ENCODE results near the gene DEFB132. TPM values are rescaled to one million over a fixed set of nuclear protein-coding genes. Genes with fewer than 3 reads are reported as not detected.
"Not testable (repeated sequence)": the region's sequence is repeated elsewhere in the genome, so short reads cannot be mapped to it uniquely, and the experiment has no call there.

The DEFB132 gene
- total and polyA plus RNA-seq, 9 of the 15 experiments (the other 6 are each of a cell fraction or from before 2014, with no cell fraction given), result not detected

GRCh38 chr20:225879-226278, 31.6 kb upstream of the DEFB132 start:
- WGBS (ENCODE audit: insufficient coverage, low coverage, missing lambda C conversion rate), result 0% methylated on average over 3 of the region's 3 CpGs
- H3K79me2 ChIP-seq (ENCODE audit: control insufficient read depth, insufficient read depth, low read length); BruUV-seq (replicated peaks); H3K9me3 ChIP-seq (replicated peaks; ENCODE audit: control insufficient read depth, insufficient read depth, low read depth, low read length); H3K27ac ChIP-seq (ENCODE audit: extremely low read depth, low read depth, low read length); ATAC-seq; DNase-seq (ENCODE audit: extremely low read depth in 1 of 4, low spot score in 3 of 4); H3K4me1 ChIP-seq (replicated peaks in 1 of 2; ENCODE audit: control insufficient read depth in 2 of 2, insufficient read depth in 2 of 2, low read length in 2 of 2); intact Hi-C loops (cut with micrococcal nuclease); H3K27me3 ChIP-seq (ENCODE audit: control insufficient read depth in 2 of 2, insufficient read depth in 2 of 2, low read length in 2 of 2); CTCF ChIA-PET (ENCODE audit: low intra/inter-chr PET ratio); H3K4me3 ChIP-seq; H3K4me2 ChIP-seq (ENCODE audit: insufficient read depth, low read length); FAIRE-seq; H2AFZ ChIP-seq (ENCODE audit: low read depth, low read length); H4K20me1 ChIP-seq (replicated peaks; ENCODE audit: control insufficient read depth, insufficient read depth, low read length); H3K9ac ChIP-seq (ENCODE audit: insufficient read depth in 1 of 2, low read depth in 2 of 2, low read length in 2 of 2); in situ Hi-C loops (cut with MboI); H3K9me1 ChIP-seq (ENCODE audit: control insufficient read depth, insufficient read depth, low read length); H3K36me3 ChIP-seq (ENCODE audit: control insufficient read depth, insufficient read depth, low read length): not testable (repeated sequence)
- POLR2A ChIA-PET, result interaction anchor here (1.6 kb wide), 1 partner anchor 12 kb away, joined by 5 read pairs; no protein-coding TSS in a partner anchor
- peak; percentile 46 for TF ChIP-seq ZNF146 (CRISPR knock-in tag; IDR thresholded peaks at IDR 0.05; ENCODE audit: unreplicated experiment)

DNA sequence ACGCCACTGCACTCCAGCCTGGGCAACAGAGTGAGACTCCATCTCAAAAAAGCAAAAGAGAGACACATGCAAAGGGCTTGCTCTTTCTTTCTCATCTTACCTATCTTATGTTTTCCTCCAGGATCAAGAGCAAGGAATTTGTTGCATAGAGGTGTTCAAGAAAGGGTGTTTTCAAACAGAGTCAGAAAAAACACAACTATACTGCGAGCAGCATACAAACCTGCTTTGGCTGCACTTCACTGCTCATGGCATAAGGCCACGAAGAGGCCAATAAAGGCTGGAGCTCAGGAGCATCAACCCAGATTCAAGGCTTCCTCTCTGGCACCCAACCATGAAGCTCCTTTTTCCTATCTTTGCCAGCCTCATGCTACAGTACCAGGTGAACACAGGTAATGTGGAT, 30.6 kb upstream of the DEFB132 start, which contains the start of gene DEFB129:
Gene DEFB129 (plus strand): TSS at position 301 of the 400 bp plus-strand sequence. CDS start 31 bp downstream, at position 332.
- in situ Hi-C loops (cut with MboI), result no loop called here
- Histone ChIP-seq H4K20me1 (replicated peaks; ENCODE audit: control insufficient read depth, insufficient read depth, low read length) (no peaks in the 10 kb centered on the region), H3K4me3 (no peak within 1 kb of the TSS), H2AFZ (ENCODE audit: low read depth, low read length) (0 out of 2 replicates have a peak within 1 kb of the TSS, but pooled peaks have one; percentile 8), H3K27ac (ENCODE audit: extremely low read depth, low read depth, low read length) (no peak within 1 kb of the TSS), H3K9me3 (replicated peaks; ENCODE audit: control insufficient read depth, insufficient read depth, low read depth, low read length) (no peaks in the 10 kb centered on the region), H3K9me1 (ENCODE audit: control insufficient read depth, insufficient read depth, low read length) (no peaks in the 10 kb centered on the region), H3K9ac (ENCODE audit: insufficient read depth in 1 of 2, low read depth in 2 of 2, low read length in 2 of 2) (no peak within 1 kb of the TSS), H3K4me1 (replicated peaks in 1 of 2; ENCODE audit: control insufficient read depth in 2 of 2, insufficient read depth in 2 of 2, low read length in 2 of 2) (no peaks in the 10 kb centered on the region; a peak in 1 of 5 replicates), H3K4me2 (ENCODE audit: insufficient read depth, low read length) (no peak within 1 kb of the TSS), H3K79me2 (ENCODE audit: control insufficient read depth, insufficient read depth, low read length) (no peaks in the 10 kb centered on the region), H3K36me3 (ENCODE audit: control insufficient read depth, insufficient read depth, low read length) (no peaks in the 10 kb centered on the region), H3K27me3 (ENCODE audit: control insufficient read depth in 2 of 2, insufficient read depth in 2 of 2, low read length in 2 of 2) (no peaks in the 10 kb centered on the region)
- BruUV-seq (replicated peaks), result no TSS peak
- ChIA-PET POLR2A (interaction anchor here (0.9 to 1.0 kb wide), 3 partner anchors 11 to 71 kb away, joined by 3 to 4 read pairs (median 3); no protein-coding TSS in a partner anchor), CTCF (ENCODE audit: low intra/inter-chr PET ratio) (no interaction called here)
- no peak for DNase-seq (ENCODE audit: extremely low read depth in 1 of 4, low spot score in 3 of 4)
- 24% methylated on average over 3 of the region's 3 CpGs for WGBS (ENCODE audit: insufficient coverage, low coverage, missing lambda C conversion rate)
- intact Hi-C loops (cut with micrococcal nuclease), result no loop called here
- no peak for ATAC-seq
- FAIRE-seq, result no peak
- TF ChIP-seq ZFP91 (CRISPR knock-in tag; IDR thresholded peaks at IDR 0.05) (no peak), EWSR1 (IDR thresholded peaks at IDR 0.05; ENCODE audit: borderline replicate concordance, low read depth, partially characterized antibody) (no peak), E2F4 (CRISPR knock-in tag; IDR thresholded peaks at IDR 0.05; ENCODE audit: low read depth) (no peak), TGIF2 (CRISPR knock-in tag; IDR thresholded peaks at IDR 0.05) (no peak), KLF1 (tag; IDR thresholded peaks at IDR 0.05) (no peak), BRF1 (IDR thresholded peaks at IDR 0.05; ENCODE audit: borderline replicate concordance, extremely low read depth, insufficient read length) (no peak), ZNF324 (CRISPR knock-in tag; IDR thresholded peaks at IDR 0.05) (no peak), TAL1 (IDR thresholded peaks at IDR 0.05) (no peak), FOXO4 (CRISPR knock-in tag; IDR thresholded peaks at IDR 0.05) (no peak), MYC (IDR thresholded peaks at IDR 0.05; ENCODE audit: low read depth, low read length) (no peak), MYC (CRISPR knock-in tag; IDR thresholded peaks at IDR 0.05; ENCODE audit: borderline replicate concordance, low read depth) (no peak)
